HepG2 (cell line): Measurements from ENCODE around the gene IZUMO4.

Experiments
- EZH2 ChIP-seq: conservative IDR thresholded peaks from 2 replicates; pipeline ENCODE4 v1.6.1; 2012; ENCODE audit warnings: mild to moderate bottlenecking, low read depth, low read length, moderate library complexity
- PCBP1 ChIP-seq: fragments of 200-400 bp; formaldehyde crosslinking; IDR thresholded peaks from 2 replicates; pipeline ENCODE4 v1.6.1; 2017; ENCODE audit warnings: mild to moderate bottlenecking, low read depth, low read length, borderline replicate concordance
- POLR2A ChIP-seq, 2 experiments: IDR thresholded peaks; 2 replicates each; pipeline ENCODE4 v1.6.1; 2011; ENCODE audit warnings: low read depth in 2 of 2, low read length in 2 of 2, mild to moderate bottlenecking in 1 of 2, moderate library complexity in 1 of 2; ENCODE audit not compliant: insufficient read depth in 1 of 2
- SP1 ChIP-seq, 2 experiments: fragments of 450-650 bp in 1 of 2; sonication (generic) in 1 of 2; formaldehyde crosslinking in 1 of 2; IDR thresholded peaks; 2 replicates each; pipeline versions ENCODE4 v1.4.0 to v1.6.1; 2016 to 2020; ENCODE audit warnings: missing genetic modification reagents in 1 of 2
- ZNF224 ChIP-seq: sonication (generic); formaldehyde crosslinking; IDR thresholded peaks from 2 replicates; pipeline ENCODE4 v1.5.0; 2020; ENCODE audit warnings: mild to moderate bottlenecking, missing genetic modification reagents
- ZNF790 ChIP-seq: sonication (generic); formaldehyde crosslinking; IDR thresholded peaks from 2 replicates; pipeline ENCODE4 v1.8.0; 2022; ENCODE audit warnings: missing genetic modification reagents, mild to moderate bottlenecking, borderline replicate concordance
- ZSCAN29 ChIP-seq: sonication (generic); formaldehyde crosslinking; conservative IDR thresholded peaks from 2 replicates; pipeline ENCODE4 v1.4.0; 2020; ENCODE audit warnings: mild to moderate bottlenecking, missing genetic modification reagents
- TF ChIP-seq, protein P1 (sequence below): sonication (generic); formaldehyde crosslinking; IDR thresholded peaks from 2 replicates; pipeline ENCODE4 v1.5.0; 2020; ENCODE audit warnings: mild to moderate bottlenecking, missing genetic modification reagents, moderate library complexity
- TF ChIP-seq, protein P2 (sequence below): sonication (generic); formaldehyde crosslinking; conservative IDR thresholded peaks from 2 replicates; pipeline ENCODE4 v1.4.0; 2020; ENCODE audit warnings: missing genetic modification reagents
- TF ChIP-seq, protein P3 (sequence below): IDR thresholded peaks from 2 replicates; pipeline ENCODE4 v1.6.1; 2016; ENCODE audit warnings: missing genetic modification reagents, missing compliant biosample characterization

DNA sequence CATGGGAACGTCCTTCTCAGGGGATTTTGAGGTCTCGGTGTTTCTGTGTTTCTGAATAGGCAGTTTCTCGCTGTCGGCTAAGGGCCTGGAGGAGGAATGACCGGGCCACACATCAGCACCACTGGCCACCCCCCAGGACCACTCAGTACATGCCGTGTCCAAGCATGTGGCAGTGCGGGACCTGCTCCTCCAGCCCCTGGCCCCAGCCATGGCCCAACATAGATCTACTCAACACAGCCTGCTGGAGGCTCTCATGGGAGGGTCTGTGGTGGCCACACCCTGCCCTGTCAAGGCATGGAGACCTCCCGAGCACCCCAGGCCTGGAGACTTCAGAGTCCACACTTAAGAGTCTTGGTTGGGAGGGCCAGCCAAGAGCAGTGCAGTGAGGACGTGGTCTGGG is 17.5 kb downstream of the IZUMO4 start:
- TF ChIP-seq, protein P1, sequence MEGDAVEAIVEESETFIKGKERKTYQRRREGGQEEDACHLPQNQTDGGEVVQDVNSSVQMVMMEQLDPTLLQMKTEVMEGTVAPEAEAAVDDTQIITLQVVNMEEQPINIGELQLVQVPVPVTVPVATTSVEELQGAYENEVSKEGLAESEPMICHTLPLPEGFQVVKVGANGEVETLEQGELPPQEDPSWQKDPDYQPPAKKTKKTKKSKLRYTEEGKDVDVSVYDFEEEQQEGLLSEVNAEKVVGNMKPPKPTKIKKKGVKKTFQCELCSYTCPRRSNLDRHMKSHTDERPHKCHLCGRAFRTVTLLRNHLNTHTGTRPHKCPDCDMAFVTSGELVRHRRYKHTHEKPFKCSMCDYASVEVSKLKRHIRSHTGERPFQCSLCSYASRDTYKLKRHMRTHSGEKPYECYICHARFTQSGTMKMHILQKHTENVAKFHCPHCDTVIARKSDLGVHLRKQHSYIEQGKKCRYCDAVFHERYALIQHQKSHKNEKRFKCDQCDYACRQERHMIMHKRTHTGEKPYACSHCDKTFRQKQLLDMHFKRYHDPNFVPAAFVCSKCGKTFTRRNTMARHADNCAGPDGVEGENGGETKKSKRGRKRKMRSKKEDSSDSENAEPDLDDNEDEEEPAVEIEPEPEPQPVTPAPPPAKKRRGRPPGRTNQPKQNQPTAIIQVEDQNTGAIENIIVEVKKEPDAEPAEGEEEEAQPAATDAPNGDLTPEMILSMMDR (CRISPR knock-in tag), result no peak
- no peak for TF ChIP-seq ZNF224
- no peak for TF ChIP-seq SP1 (IDR thresholded peaks at IDR 0.05)
- TF ChIP-seq SP1 (CRISPR knock-in tag; IDR thresholded peaks at IDR 0.05), result no peak
- TF ChIP-seq ZSCAN29, result no peak
- TF ChIP-seq EZH2, result no peak
- no peak for TF ChIP-seq ZNF790
- no peak for TF ChIP-seq PCBP1
- TF ChIP-seq, protein P2, sequence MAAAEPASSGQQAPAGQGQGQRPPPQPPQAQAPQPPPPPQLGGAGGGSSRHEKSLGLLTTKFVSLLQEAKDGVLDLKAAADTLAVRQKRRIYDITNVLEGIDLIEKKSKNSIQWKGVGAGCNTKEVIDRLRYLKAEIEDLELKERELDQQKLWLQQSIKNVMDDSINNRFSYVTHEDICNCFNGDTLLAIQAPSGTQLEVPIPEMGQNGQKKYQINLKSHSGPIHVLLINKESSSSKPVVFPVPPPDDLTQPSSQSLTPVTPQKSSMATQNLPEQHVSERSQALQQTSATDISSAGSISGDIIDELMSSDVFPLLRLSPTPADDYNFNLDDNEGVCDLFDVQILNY (CRISPR knock-in tag), result no peak
- no peak for TF ChIP-seq POLR2A (IDR thresholded peaks at IDR 0.05; ENCODE audit: insufficient read depth in 1 of 2, low read depth in 2 of 2, low read length in 2 of 2)
- TF ChIP-seq, protein P3, sequence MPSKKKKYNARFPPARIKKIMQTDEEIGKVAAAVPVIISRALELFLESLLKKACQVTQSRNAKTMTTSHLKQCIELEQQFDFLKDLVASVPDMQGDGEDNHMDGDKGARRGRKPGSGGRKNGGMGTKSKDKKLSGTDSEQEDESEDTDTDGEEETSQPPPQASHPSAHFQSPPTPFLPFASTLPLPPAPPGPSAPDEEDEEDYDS (CRISPR knock-in tag), result no peak
